Smooth muscle cell of the brain vasculature (primary cell): ENCODE results near the gene POU2F1.

ENCODE experiments used
- DNase-seq: peaks from one replicate; pipeline ENCODE4 v3.0.0-alpha.2; 2012; ENCODE audit warnings: low read depth, low spot score

Gene POU2F1

GRCh38 chr1:167419245-167419644, 198.6 kb downstream of the POU2F1 start:
- DNase-seq = no peak

GRCh38 chr1:167420510-167420909, 199.8 kb downstream of the POU2F1 start:
- no peak for DNase-seq

- DNase-seq = no peak
Observed at GRCh38 chr1:167423684-167424619, 203.3 kb downstream of the POU2F1 start.

GRCh38 chr1:167425482-167425881, 204.8 kb downstream of the POU2F1 start:
- no peak for DNase-seq

- no peak for DNase-seq
Observed at GRCh38 chr1:167426716-167427115, 206.0 kb downstream of the POU2F1 start.

- DNase-seq = no peak
Observed at GRCh38 chr1:167427848-167428247, 207.2 kb downstream of the POU2F1 start.

- DNase-seq = no peak
Observed at GRCh38 chr1:167428395-167428794, 207.7 kb downstream of the POU2F1 start.

GRCh38 chr1:167429612-167430011, 208.9 kb downstream of the POU2F1 start:
- DNase-seq = no peak

GRCh38 chr1:167430134-167430848, 209.6 kb downstream of the POU2F1 start:
- DNase-seq = no peak

- no peak for DNase-seq
Observed at GRCh38 chr1:167430849-167431242, 210.2 kb downstream of the POU2F1 start.

- DNase-seq = no peak
Observed at GRCh38 chr1:167431261-167431908, 210.7 kb downstream of the POU2F1 start.

- DNase-seq = no peak
Observed at GRCh38 chr1:167431909-167432650, 211.4 kb downstream of the POU2F1 start.

- no peak for DNase-seq
Observed at GRCh38 chr1:167432780-167433179, 212.1 kb downstream of the POU2F1 start.

- DNase-seq = no peak
Observed at GRCh38 chr1:167433884-167434283, 213.2 kb downstream of the POU2F1 start.

- no peak for DNase-seq
Observed at GRCh38 chr1:167434306-167434705, 213.6 kb downstream of the POU2F1 start.

- DNase-seq = no peak
Observed at GRCh38 chr1:167435484-167435883, 214.8 kb downstream of the POU2F1 start.

- DNase-seq = no peak
Observed at GRCh38 chr1:167438171-167439138, 217.8 kb downstream of the POU2F1 start.

GRCh38 chr1:167439301-167439988, 218.8 kb downstream of the POU2F1 start:
- no peak for DNase-seq

- DNase-seq = no peak
Observed at GRCh38 chr1:167440345-167440744, 219.7 kb downstream of the POU2F1 start.

- DNase-seq = no peak
Observed at GRCh38 chr1:167440776-167441175, 220.1 kb downstream of the POU2F1 start.
